IPS-20b (cell line): ENCODE data around the gene NRXN2.
"Not testable (repeated sequence)": the region's sequence is repeated elsewhere in the genome, so short reads cannot be mapped to it uniquely, and the experiment has no call there.

Source experiments
- H3K27ac ChIP-seq: one replicate; pipeline ENCODE4 v1.5.1; 2013; ENCODE audit warnings: low read length
- H3K27me3 ChIP-seq: 2 replicates; pipeline ENCODE4 v1.6.1; 2013; ENCODE audit warnings: mild to moderate bottlenecking, low read length, inconsistent platforms; ENCODE audit not compliant: insufficient read depth
- H3K36me3 ChIP-seq: 2 replicates; pipeline ENCODE4 v1.6.1; 2013; ENCODE audit warnings: low read depth, mild to moderate bottlenecking, inconsistent platforms, low read length, moderate library complexity; ENCODE audit not compliant: insufficient read depth
- H3K4me1 ChIP-seq: 2 replicates; pipeline ENCODE4 v1.6.1; 2013; ENCODE audit warnings: mild to moderate bottlenecking, control low read depth, inconsistent platforms, low read length, moderate library complexity; ENCODE audit not compliant: insufficient read depth
- H3K4me3 ChIP-seq: 2 replicates; pipeline ENCODE4 v1.5.1; 2013; ENCODE audit warnings: mild to moderate bottlenecking, low read length, inconsistent platforms
- H3K9ac ChIP-seq: 2 replicates; pipeline ENCODE4 v1.6.1; 2013; ENCODE audit warnings: low read depth, mild to moderate bottlenecking, inconsistent platforms, low read length, moderate library complexity
- H3K9me3 ChIP-seq: 2 replicates; pipeline ENCODE4 v1.6.1; 2013; ENCODE audit warnings: mild to moderate bottlenecking, low read depth, low read length, inconsistent platforms; ENCODE audit not compliant: insufficient read depth

Gene NRXN2

GRCh38 chr11:64703048-64703447 is 19.9 kb downstream of the NRXN2 start:
- Histone ChIP-seq H3K4me1 (no peaks in the 10 kb centered on the region), H3K27me3 (peaks cover 21% of the 10 kb centered on the region; the same call in 1 of the 2 replicates)

GRCh38 chr11:64701956-64702355 is 21.0 kb downstream of the NRXN2 start:
- H3K9me3 ChIP-seq, H3K36me3 ChIP-seq, H3K27ac ChIP-seq, H3K4me1 ChIP-seq, H3K4me3 ChIP-seq, H3K9ac ChIP-seq: not testable (repeated sequence)
- peaks cover 24% of the 10 kb centered on the region; the same call in 1 of the 2 replicates for H3K27me3 ChIP-seq

More at GRCh38 chr11:64703048-64703447, 19.9 kb downstream of the NRXN2 start:
- H3K9me3 ChIP-seq: no peaks in the 10 kb centered on the region
- no peak overlapping the region for H3K27ac ChIP-seq
- no peaks in the 10 kb centered on the region for H3K36me3 ChIP-seq
- H3K9ac ChIP-seq: no peak overlapping the region
- H3K4me3 ChIP-seq: no peak overlapping the region

- H3K4me3 ChIP-seq: no peak overlapping the region
- no peaks in the 10 kb centered on the region for H3K36me3 ChIP-seq
- no peak overlapping the region for H3K27ac ChIP-seq
- no peaks in the 10 kb centered on the region; the same call in 1 of the 2 replicates for H3K4me1 ChIP-seq
- H3K9ac ChIP-seq: no peak overlapping the region
- no peaks in the 10 kb centered on the region for H3K9me3 ChIP-seq
- H3K27me3 ChIP-seq: peaks cover 16% of the 10 kb centered on the region; the same call in 1 of the 2 replicates
Measured at GRCh38 chr11:64698427-64698826, 24.6 kb downstream of the NRXN2 start.

- H3K27me3 ChIP-seq: peaks cover 20% of the 10 kb centered on the region
- H3K36me3 ChIP-seq: no peaks in the 10 kb centered on the region
- no peak overlapping the region for H3K9ac ChIP-seq
- H3K4me3 ChIP-seq: no peak overlapping the region
- H3K9me3 ChIP-seq: no peaks in the 10 kb centered on the region
- H3K4me1 ChIP-seq: no peaks in the 10 kb centered on the region; the same call in 1 of the 2 replicates
- no peak overlapping the region for H3K27ac ChIP-seq
Measured at GRCh38 chr11:64697663-64698375, 25.2 kb downstream of the NRXN2 start.

- Histone ChIP-seq H3K4me1 (no peaks in the 10 kb centered on the region; the same call in 1 of the 2 replicates), H3K4me3 (no peak overlapping the region), H3K36me3 (no peaks in the 10 kb centered on the region), H3K9me3 (no peaks in the 10 kb centered on the region), H3K9ac (no peak overlapping the region), H3K27ac (no peak overlapping the region), H3K27me3 (peaks cover 37% of the 10 kb centered on the region)
Measured at GRCh38 chr11:64696045-64696444, 27.0 kb downstream of the NRXN2 start.

- Histone ChIP-seq H3K27ac (no peak overlapping the region), H3K9ac (no peak overlapping the region), H3K36me3 (no peaks in the 10 kb centered on the region), H3K4me1 (no peaks in the 10 kb centered on the region; the same call in 1 of the 2 replicates), H3K9me3 (no peaks in the 10 kb centered on the region), H3K4me3 (no peak overlapping the region), H3K27me3 (peaks cover 37% of the 10 kb centered on the region)
Measured at GRCh38 chr11:64695548-64695947, 27.4 kb downstream of the NRXN2 start.

- H3K9ac ChIP-seq: no peak overlapping the region
- no peaks in the 10 kb centered on the region; the same call in 1 of the 2 replicates for H3K4me1 ChIP-seq
- H3K9me3 ChIP-seq: no peaks in the 10 kb centered on the region
- H3K4me3 ChIP-seq: no peak overlapping the region
- no peaks in the 10 kb centered on the region for H3K36me3 ChIP-seq
- H3K27me3 ChIP-seq: peaks cover 37% of the 10 kb centered on the region
- H3K27ac ChIP-seq: no peak overlapping the region
Measured at GRCh38 chr11:64694821-64695365, 28.1 kb downstream of the NRXN2 start.

- H3K9ac ChIP-seq: no peak overlapping the region
- no peaks in the 10 kb centered on the region for H3K36me3 ChIP-seq
- no peaks in the 10 kb centered on the region; the same call in 1 of the 2 replicates for H3K4me1 ChIP-seq
- H3K27ac ChIP-seq: no peak overlapping the region
- peaks cover 37% of the 10 kb centered on the region for H3K27me3 ChIP-seq
- no peak overlapping the region for H3K4me3 ChIP-seq
- no peaks in the 10 kb centered on the region for H3K9me3 ChIP-seq
Measured at GRCh38 chr11:64694026-64694755, 28.8 kb downstream of the NRXN2 start.

GRCh38 chr11:64692764-64693331 is 30.1 kb downstream of the NRXN2 start:
- Histone ChIP-seq H3K9ac (no peak overlapping the region), H3K4me1 (peaks cover 4% of the 10 kb centered on the region; the same call in 1 of the 2 replicates), H3K27ac (no peak overlapping the region), H3K27me3 (peaks cover 37% of the 10 kb centered on the region), H3K9me3 (no peaks in the 10 kb centered on the region), H3K4me3 (peak overlapping the region; percentile 16; the same call in 1 of the 2 replicates), H3K36me3 (no peaks in the 10 kb centered on the region)

GRCh38 chr11:64691543-64691942 is 31.5 kb downstream of the NRXN2 start:
- Histone ChIP-seq H3K9me3 (no peaks in the 10 kb centered on the region), H3K27me3 (peaks cover 30% of the 10 kb centered on the region), H3K4me1 (peaks cover 5% of the 10 kb centered on the region; the same call in 1 of the 2 replicates), H3K9ac (no peak overlapping the region), H3K36me3 (no peaks in the 10 kb centered on the region), H3K4me3 (no peak overlapping the region), H3K27ac (no peak overlapping the region)

GRCh38 chr11:64690235-64690634 is 32.8 kb downstream of the NRXN2 start:
- H3K9me3 ChIP-seq: no peaks in the 10 kb centered on the region
- H3K27me3 ChIP-seq: peaks cover 23% of the 10 kb centered on the region
- peaks cover 5% of the 10 kb centered on the region; the same call in 1 of the 2 replicates for H3K4me1 ChIP-seq
- H3K36me3 ChIP-seq: no peaks in the 10 kb centered on the region
- no peak overlapping the region for H3K27ac ChIP-seq
- no peak overlapping the region for H3K9ac ChIP-seq
- H3K4me3 ChIP-seq: no peak overlapping the region
